Ishikawa (cell line): ENCODE results near the gene ROBO2.

Experiments used
- CEBPB ChIP-seq: IDR thresholded peaks from 2 replicates; pipeline ENCODE4 v1.6.1; 2012
- EP300 ChIP-seq: IDR thresholded peaks from 2 replicates; pipeline ENCODE4 v1.6.1; 2012; ENCODE audit warnings: borderline replicate concordance
- FOXM1 ChIP-seq: IDR thresholded peaks from 2 replicates; pipeline ENCODE4 v1.6.1; 2012; ENCODE audit warnings: low read depth, borderline replicate concordance
- NFIC ChIP-seq: IDR thresholded peaks from 2 replicates; pipeline ENCODE4 v1.6.1; 2012
- RAD21 ChIP-seq: IDR thresholded peaks from 2 replicates; pipeline ENCODE4 v1.6.1; 2012; ENCODE audit warnings: low read depth
- TAF1 ChIP-seq: IDR thresholded peaks from 2 replicates; pipeline ENCODE4 v1.6.1; 2012; ENCODE audit warnings: low read depth, mild to moderate bottlenecking
- TEAD4 ChIP-seq: IDR thresholded peaks from 2 replicates; pipeline ENCODE4 v1.6.1; 2012
- YY1 ChIP-seq: IDR thresholded peaks from 2 replicates; pipeline ENCODE4 v1.6.1; 2012; ENCODE audit warnings: low read depth
- TF ChIP-seq, protein P1 (sequence below): IDR thresholded peaks from 2 replicates; pipeline ENCODE4 v1.6.1; 2012
- TF ChIP-seq, protein P2 (sequence below): IDR thresholded peaks from 2 replicates; pipeline ENCODE4 v1.6.1; 2012
- TF ChIP-seq, protein P3 (sequence below): IDR thresholded peaks from 2 replicates; pipeline ENCODE4 v1.6.1; 2012; ENCODE audit warnings: low read depth, mild to moderate bottlenecking

DNA sequence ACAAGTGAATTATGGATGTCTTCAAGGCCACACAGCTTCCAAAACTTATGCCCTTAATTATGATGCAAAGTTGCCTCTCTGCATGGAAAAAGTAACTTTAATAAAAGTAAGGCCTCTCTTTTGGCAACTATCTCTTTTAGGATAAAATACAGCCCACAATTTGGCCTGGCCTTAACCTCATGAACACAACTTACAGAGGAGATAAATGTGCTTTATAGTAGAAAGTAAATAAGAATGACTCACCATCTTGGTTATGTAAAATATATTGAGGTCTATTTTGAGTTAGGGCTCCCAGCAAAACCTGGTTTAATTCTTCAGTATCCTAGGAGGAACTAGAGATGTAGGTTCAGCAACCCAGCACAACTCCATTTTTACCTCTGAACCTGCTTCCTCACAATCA is 164.0 kb downstream of the ROBO2 start:
- TF ChIP-seq FOXM1 = no peak
- TF ChIP-seq, protein P1, sequence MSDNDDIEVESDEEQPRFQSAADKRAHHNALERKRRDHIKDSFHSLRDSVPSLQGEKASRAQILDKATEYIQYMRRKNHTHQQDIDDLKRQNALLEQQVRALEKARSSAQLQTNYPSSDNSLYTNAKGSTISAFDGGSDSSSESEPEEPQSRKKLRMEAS = no peak
- no peak for TF ChIP-seq TAF1
- TF ChIP-seq EP300 = no peak
- TF ChIP-seq, protein P2, sequence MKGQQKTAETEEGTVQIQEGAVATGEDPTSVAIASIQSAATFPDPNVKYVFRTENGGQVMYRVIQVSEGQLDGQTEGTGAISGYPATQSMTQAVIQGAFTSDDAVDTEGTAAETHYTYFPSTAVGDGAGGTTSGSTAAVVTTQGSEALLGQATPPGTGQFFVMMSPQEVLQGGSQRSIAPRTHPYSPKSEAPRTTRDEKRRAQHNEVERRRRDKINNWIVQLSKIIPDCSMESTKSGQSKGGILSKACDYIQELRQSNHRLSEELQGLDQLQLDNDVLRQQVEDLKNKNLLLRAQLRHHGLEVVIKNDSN = no peak
- TF ChIP-seq, protein P3, sequence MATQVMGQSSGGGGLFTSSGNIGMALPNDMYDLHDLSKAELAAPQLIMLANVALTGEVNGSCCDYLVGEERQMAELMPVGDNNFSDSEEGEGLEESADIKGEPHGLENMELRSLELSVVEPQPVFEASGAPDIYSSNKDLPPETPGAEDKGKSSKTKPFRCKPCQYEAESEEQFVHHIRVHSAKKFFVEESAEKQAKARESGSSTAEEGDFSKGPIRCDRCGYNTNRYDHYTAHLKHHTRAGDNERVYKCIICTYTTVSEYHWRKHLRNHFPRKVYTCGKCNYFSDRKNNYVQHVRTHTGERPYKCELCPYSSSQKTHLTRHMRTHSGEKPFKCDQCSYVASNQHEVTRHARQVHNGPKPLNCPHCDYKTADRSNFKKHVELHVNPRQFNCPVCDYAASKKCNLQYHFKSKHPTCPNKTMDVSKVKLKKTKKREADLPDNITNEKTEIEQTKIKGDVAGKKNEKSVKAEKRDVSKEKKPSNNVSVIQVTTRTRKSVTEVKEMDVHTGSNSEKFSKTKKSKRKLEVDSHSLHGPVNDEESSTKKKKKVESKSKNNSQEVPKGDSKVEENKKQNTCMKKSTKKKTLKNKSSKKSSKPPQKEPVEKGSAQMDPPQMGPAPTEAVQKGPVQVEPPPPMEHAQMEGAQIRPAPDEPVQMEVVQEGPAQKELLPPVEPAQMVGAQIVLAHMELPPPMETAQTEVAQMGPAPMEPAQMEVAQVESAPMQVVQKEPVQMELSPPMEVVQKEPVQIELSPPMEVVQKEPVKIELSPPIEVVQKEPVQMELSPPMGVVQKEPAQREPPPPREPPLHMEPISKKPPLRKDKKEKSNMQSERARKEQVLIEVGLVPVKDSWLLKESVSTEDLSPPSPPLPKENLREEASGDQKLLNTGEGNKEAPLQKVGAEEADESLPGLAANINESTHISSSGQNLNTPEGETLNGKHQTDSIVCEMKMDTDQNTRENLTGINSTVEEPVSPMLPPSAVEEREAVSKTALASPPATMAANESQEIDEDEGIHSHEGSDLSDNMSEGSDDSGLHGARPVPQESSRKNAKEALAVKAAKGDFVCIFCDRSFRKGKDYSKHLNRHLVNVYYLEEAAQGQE = no peak
- TF ChIP-seq RAD21 = no peak
- TF ChIP-seq TEAD4 = no peak
- no peak for TF ChIP-seq NFIC
- TF ChIP-seq CEBPB = no peak
- no peak for TF ChIP-seq YY1
